Activated T-helper 2 cell treated with anti-CD3 and anti-CD28 coated beads, Interferon-gamma antibody, Interleukin-2, Interleukin-4, amounts not matched to agents 10 μg/mL and 5 μg/mL and 100 μg/mL, durations not matched to agents 14 hours and 24 hours and 36 hours (primary cell): ENCODE measurements around the gene COPE. TPM values are rescaled to one million over a fixed set of nuclear protein-coding genes. Genes with fewer than 3 reads are reported as not detected.
A peak's percentile ranks its signal among the peaks of the same experiment; 100 is the strongest.
"Not testable (repeated sequence)": the region's sequence is repeated elsewhere in the genome, so short reads cannot be mapped to it uniquely, and the experiment has no call there.

ENCODE experiments used
- DNase-seq: peaks from one replicate; pipeline ENCODE4 v3.0.0; 2021; ENCODE audit warnings: low spot score
- H3K27ac Mint-ChIP-seq: one replicate; pipeline ENCODE4 v1.8.0; 2021; ENCODE audit warnings: mixed read lengths
- H3K27me3 Mint-ChIP-seq: one replicate; pipeline ENCODE4 v1.8.0; 2021; ENCODE audit warnings: low read depth, mixed read lengths
- H3K36me3 Mint-ChIP-seq: one replicate; pipeline ENCODE4 v1.8.0; 2021; ENCODE audit warnings: low read depth, mixed read lengths
- H3K4me1 Mint-ChIP-seq: one replicate; pipeline ENCODE4 v1.8.0; 2021; ENCODE audit warnings: low read depth, mixed read lengths
- H3K4me3 Mint-ChIP-seq: one replicate; pipeline ENCODE4 v1.8.0; 2021; ENCODE audit warnings: low read depth, mild to moderate bottlenecking, moderate library complexity, mixed read lengths
- H3K9me3 Mint-ChIP-seq: one replicate; pipeline ENCODE4 v1.8.0; 2021; ENCODE audit warnings: mixed read lengths
- intact Hi-C: fragments of 100-400 bp; cut with micrococcal nuclease; formaldehyde crosslinking; loops from one replicate; pipeline ENCODE4 v1.15.1; 2023
- total RNA-seq: library from RNA; stranded (reverse); gene quantifications from 2 replicates; pipeline ENCODE4 v1.2.3, GENCODE V29; 2022

The COPE gene
- total RNA-seq, 1 donor from 2014 or later = 231 TPM

DNA sequence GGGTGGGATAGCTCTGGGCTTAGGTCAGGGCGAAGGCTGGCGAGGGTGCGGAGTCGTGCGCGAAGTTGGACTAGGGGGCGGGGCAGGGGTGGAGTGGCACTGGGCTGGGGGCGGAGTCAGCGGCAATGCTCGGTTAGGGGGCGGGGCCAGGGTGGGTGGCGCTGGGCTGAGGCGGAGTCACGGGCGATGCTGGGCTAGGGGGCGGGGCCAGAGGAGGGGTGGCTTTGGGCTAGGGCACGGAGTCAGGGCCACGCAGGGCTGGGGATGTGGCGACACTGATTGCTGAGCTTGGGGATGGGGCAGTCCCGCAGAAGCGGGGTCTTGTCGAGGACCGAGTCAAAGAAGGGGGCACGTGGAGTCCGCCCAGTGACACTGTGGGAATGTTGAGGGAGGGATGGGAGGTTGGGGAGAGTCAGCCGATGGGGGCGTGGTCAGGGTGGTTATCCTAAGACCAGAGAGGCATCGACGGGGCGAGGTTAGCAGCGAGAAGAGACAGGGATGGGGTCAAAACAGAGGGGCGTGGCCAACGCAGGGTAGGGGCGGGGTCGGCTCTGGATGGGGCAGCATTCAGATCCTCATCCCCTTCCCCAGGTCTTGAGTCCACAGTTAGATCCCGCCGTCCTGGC, 13.1 kb upstream of the COPE start:
- intact Hi-C loops = loop anchor here (1.0 kb wide), 2 partner anchors 13 to 296 kb away; partner anchors contain the start of genes COPE and DDX49
- Mint-ChIP-seq H3K4me3 (peak overlapping the region; percentile 74), H3K36me3 (peaks cover 4% of the 10 kb centered on the region), H3K9me3 (no peaks in the 10 kb centered on the region), H3K4me1 (peaks cover 4% of the 10 kb centered on the region), H3K27me3 (peaks cover 12% of the 10 kb centered on the region), H3K27ac (no peak overlapping the region)
- peak; percentile 66 for DNase-seq

DNA sequence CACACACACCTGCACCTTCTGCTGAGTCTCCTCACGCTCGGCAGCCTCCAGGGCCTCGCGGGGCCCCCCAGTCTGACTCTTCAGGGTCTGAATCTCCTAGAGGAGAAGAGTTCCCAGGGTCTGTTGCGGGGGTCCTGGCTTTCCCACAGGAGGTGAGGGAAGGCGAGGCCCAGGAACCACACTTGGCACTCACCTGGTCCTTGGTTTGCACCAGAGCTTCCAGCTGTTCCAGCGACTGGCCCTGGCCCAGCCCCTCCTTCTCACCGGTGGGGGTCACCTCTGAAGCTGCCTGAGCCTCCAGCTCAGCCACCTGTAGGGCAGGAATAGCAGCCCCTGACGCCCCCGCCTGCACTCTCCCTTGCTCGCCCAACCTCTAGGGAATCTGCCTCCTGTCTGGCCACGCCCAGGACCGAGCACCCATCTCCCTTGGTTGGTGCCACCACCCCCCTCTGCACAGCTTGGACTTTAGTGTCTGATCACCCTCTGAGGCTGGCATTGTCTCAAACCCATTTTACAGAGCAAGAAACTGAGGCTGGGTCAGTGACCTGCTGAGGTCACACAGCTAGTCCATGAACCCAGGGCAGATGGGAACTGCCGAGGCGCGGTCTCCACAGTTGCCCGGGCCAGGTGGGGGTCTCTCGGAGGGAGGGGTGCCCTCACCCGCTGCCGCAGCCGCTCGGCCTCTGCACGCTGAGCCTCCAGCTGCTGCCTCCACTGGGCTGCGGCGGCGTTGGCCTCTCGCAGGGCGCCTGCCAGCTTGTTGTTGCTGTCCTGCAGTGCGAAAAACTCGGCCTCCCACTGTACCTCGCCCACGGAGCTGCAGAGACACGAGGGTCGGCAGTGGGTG, 12.4 kb upstream of the COPE start:
- no peak overlapping the region for H3K4me3 Mint-ChIP-seq
- peaks cover 4% of the 10 kb centered on the region for H3K4me1 Mint-ChIP-seq
- H3K36me3 Mint-ChIP-seq = peaks cover 9% of the 10 kb centered on the region
- H3K9me3 Mint-ChIP-seq = no peaks in the 10 kb centered on the region
- DNase-seq = no peak
- peaks cover 12% of the 10 kb centered on the region for H3K27me3 Mint-ChIP-seq
- intact Hi-C loops = loop anchor here (1.0 kb wide), 2 partner anchors 12 to 295 kb away; partner anchors contain the start of genes COPE and DDX49
- no peak overlapping the region for H3K27ac Mint-ChIP-seq

DNA sequence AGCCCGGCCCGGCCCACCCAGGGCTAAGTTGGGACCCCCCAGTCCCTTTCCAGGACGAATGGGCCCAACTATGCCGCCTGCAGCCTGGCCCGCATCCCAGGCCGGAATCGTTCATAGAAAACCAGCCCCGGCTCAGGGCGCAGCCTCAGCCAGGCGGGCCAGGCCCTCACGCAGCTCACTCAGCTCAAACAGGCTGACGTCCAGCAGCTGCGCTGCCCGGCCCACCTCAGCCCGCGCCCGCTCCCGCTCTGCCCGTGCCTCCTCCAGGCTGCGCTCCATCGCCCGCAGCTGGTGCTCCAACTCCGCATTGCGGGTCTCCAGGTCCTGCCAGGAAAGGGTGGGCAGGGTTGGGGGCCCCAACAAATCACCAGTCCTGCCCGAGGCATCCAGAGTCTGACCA, 10.1 kb upstream of the COPE start:
- H3K27ac Mint-ChIP-seq = no peak overlapping the region
- peaks cover 8% of the 10 kb centered on the region for H3K27me3 Mint-ChIP-seq
- DNase-seq = no peak
- intact Hi-C loops = no loop called here
- peaks cover 24% of the 10 kb centered on the region for H3K36me3 Mint-ChIP-seq
- no peak overlapping the region for H3K4me3 Mint-ChIP-seq
- peaks cover 4% of the 10 kb centered on the region for H3K4me1 Mint-ChIP-seq
- no peaks in the 10 kb centered on the region for H3K9me3 Mint-ChIP-seq

DNA sequence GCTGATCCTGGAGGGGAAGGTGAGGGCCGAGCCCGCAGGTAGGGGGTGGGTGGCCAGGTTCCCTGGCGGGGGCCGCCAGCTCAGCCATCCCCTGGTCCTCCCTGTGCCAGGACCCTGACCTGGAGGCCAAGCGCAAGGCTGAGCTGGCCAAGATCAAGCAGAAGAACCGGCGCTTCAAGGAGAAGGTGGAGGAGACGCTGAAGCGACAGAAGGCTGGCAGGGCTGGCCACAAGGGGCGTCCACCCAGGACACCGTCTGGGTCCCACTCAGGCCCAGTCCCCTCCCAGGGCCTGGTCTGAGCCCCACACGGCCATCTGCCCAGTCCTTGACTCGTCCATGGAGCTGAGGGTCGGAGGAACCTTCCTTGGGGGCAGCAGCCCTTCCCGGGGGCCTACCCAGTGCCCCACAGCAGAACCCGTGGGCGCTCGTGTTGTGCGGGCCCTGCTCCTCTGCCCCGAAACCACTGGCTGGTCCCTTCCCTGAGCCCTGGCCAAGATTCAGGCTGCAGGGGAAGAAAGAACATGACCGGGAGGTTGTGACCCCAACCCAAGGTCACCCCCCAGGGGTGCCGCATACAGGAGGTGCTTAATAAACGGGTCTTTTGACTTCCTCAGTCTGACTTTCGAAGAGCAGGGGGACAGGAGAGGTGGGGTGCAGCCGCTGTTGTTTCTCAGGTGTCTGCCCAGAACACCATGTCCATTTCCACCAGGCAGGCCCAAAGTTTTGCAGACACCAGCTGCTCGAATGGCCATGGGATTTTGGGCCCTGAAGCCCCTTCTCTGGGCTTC, 9.0 kb upstream of the COPE start:
- H3K36me3 Mint-ChIP-seq = peaks cover 29% of the 10 kb centered on the region
- no peak for DNase-seq
- no peak overlapping the region for H3K4me3 Mint-ChIP-seq
- H3K9me3 Mint-ChIP-seq = no peaks in the 10 kb centered on the region
- H3K27ac Mint-ChIP-seq = no peak overlapping the region
- peaks cover 4% of the 10 kb centered on the region for H3K4me1 Mint-ChIP-seq
- intact Hi-C loops = no loop called here
- peaks cover 3% of the 10 kb centered on the region for H3K27me3 Mint-ChIP-seq

DNA sequence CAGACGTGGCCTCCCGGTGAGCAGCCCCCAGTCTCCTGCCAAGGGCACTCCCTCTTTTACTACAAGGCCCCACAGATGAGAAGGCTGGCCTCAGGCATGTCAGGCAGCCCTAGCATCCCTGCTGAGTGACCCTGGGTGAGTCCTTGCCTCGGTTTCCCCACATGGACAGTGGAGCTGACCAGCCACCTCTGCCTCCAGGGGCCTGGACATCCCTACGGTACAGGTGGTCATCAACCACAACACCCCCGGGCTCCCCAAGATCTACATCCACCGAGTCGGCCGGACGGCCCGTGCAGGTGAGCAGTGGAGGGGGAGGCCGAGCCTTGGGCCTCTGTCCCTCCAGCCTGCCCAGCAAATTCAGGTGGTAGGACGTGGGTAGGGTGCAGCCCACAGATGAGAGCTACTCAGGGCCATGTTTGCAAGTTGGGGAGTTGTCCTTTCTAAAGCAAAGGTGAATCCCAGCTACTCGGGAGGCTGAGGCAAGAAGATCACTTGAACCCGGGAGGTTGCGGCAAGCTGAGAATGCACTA, 5.6 kb upstream of the COPE start:
- intact Hi-C loops = no loop called here
- DNase-seq = no peak
- H3K4me1 Mint-ChIP-seq = peaks cover 7% of the 10 kb centered on the region
- peaks cover 51% of the 10 kb centered on the region for H3K36me3 Mint-ChIP-seq
- no peak overlapping the region for H3K27ac Mint-ChIP-seq
- no peaks in the 10 kb centered on the region for H3K27me3 Mint-ChIP-seq
- H3K9me3 Mint-ChIP-seq = no peaks in the 10 kb centered on the region
- H3K4me3 Mint-ChIP-seq = no peak overlapping the region

DNA sequence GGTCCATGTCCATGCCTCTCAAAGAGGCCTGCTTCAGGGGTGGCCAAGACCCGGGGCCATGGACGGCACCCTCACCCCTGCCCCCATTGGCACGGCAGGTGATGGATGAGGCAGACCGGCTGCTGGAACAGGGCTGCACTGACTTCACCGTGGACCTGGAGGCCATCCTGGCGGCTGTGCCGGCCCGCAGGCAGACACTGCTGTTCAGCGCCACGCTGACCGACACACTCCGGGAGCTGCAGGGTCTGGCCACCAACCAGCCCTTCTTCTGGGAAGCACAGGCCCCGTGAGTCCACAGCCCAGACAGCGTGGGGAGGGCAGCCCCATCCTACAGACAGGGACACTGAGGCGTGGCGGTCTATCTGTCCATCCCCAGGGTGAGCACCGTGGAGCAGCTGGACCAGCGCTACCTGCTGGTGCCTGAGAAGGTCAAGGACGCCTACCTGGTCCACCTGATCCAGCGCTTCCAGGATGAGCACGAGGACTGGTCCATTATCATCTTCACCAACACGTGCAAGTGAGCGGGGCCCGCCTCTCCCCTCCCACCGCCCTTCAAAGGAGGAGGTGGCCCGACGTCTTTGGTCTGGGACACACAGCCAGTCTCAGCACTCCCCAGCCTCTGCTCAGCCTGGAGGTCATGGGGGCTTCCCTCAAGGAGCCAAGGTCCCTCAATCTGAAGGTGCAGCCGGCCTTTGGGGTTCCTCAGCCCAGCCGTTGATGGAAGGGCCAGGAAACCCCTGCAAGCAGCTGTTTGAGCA, 3.2 kb upstream of the COPE start:
- no peak overlapping the region for H3K27ac Mint-ChIP-seq

DNA sequence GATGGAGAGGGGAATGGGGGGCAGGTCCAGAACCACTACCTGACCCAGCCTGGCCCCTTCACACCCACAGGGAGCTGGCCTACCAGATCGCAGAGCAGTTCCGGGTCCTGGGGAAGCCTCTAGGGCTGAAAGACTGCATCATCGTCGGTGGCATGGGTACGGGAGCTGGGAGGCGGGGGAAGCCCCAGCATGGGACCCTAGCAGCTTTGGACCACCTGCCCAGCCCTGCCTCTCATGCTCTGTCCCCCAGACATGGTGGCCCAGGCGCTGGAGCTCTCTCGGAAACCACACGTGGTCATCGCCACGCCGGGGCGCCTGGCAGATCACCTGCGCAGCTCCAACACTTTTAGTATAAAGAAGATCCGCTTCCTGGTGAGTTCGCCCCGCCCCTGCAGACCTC, 2.4 kb upstream of the COPE start:
- H3K36me3 Mint-ChIP-seq = peaks cover 60% of the 10 kb centered on the region
- no peaks in the 10 kb centered on the region for H3K27me3 Mint-ChIP-seq

More for the DNA sequence above, 3.2 kb upstream of the COPE start:
- Mint-ChIP-seq H3K9me3 (no peaks in the 10 kb centered on the region), H3K27me3 (no peaks in the 10 kb centered on the region), H3K4me3 (no peak overlapping the region), H3K4me1 (peaks cover 14% of the 10 kb centered on the region), H3K36me3 (peaks cover 58% of the 10 kb centered on the region)
- intact Hi-C loops = no loop called here
- DNase-seq = no peak

DNA sequence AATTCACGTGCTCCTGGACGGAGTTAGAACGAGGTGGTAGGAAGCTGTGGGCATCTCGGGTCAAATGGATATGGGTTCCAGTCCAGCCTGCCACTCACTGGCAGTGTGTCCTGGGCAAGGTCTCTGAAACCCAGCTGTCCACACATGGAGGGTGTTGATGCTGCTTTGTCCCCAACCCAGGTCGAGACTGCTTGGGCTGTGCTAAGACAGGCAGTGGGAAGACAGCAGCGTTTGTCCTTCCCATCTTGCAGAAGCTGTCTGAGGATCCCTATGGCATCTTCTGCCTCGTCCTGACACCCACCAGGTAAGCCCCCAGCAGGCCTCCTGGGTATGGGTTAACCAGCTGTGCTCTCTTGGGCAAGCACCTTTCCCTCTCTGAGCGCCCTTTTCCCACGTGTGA, 1.2 kb upstream of the COPE start:
- intact Hi-C loops = no loop called here
- H3K27me3 Mint-ChIP-seq = no peaks in the 10 kb centered on the region
- no peaks in the 10 kb centered on the region for H3K9me3 Mint-ChIP-seq
- peaks cover 59% of the 10 kb centered on the region for H3K36me3 Mint-ChIP-seq
- H3K4me3 Mint-ChIP-seq = peak overlapping the region; percentile 96
- DNase-seq = no peak
- H3K27ac Mint-ChIP-seq = peak overlapping the region; percentile 94
- H3K4me1 Mint-ChIP-seq = peaks cover 19% of the 10 kb centered on the region

More for the DNA sequence above, 2.4 kb upstream of the COPE start:
- H3K4me1 Mint-ChIP-seq = peaks cover 17% of the 10 kb centered on the region
- no peak for DNase-seq
- H3K9me3 Mint-ChIP-seq = no peaks in the 10 kb centered on the region
- no peak overlapping the region for H3K4me3 Mint-ChIP-seq
- no peak overlapping the region for H3K27ac Mint-ChIP-seq
- intact Hi-C loops = no loop called here

DNA sequence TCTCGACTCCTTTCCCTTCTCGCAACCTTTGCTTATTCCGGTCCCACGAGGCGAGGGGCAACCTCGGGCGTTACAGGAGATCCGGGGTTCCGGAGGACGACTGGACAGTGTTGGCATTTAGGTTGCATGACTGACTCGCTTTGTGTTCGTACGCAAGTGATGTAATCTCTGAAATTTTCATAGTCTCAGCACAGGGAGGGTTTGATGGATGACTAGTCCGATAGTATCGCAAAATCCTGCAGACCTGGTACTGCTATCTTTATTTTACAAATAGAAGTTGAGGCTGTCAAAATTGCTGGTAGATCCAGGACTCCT, 670 bp upstream of the COPE start:
- Mint-ChIP-seq H3K4me1 (peaks cover 19% of the 10 kb centered on the region), H3K27me3 (no peaks in the 10 kb centered on the region), H3K36me3 (peaks cover 61% of the 10 kb centered on the region), H3K4me3 (peak overlapping the region; percentile 96), H3K27ac (peak overlapping the region; percentile 94), H3K9me3 (no peaks in the 10 kb centered on the region)
- no peak for DNase-seq
- intact Hi-C loops = loop anchor here (1.0 to 5.0 kb wide), 6 partner anchors 12 to 398 kb away; partner anchors contain the start of genes BORCS8, ELL, HOMER3 and RFXANK

DNA sequence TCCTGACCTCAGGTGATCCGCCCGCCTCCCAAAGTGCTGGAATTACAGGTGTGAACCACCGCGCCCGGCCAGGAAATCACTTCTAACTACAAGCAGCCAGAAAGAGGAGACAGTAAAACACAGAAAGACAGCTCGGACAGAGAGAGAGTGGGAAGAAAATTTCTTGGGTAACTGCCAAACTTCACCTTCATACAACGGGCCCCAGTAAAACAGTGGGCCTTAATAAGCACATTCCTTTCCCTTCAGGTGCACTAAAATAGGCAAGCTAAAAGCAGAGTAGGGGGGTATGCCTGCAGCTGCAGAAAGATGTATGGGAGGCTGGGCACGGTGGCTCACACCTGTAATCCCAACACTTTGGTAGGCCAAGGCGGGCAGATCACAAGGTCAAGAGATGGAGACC, 1.6 kb downstream of the COPE start:
- H3K36me3 Mint-ChIP-seq = peaks cover 61% of the 10 kb centered on the region
- not testable (repeated sequence) for H3K27ac Mint-ChIP-seq, DNase-seq, H3K9me3 Mint-ChIP-seq, H3K27me3 Mint-ChIP-seq
- peak overlapping the region; percentile 96 for H3K4me3 Mint-ChIP-seq
- intact Hi-C loops = loop anchor here (5.0 kb wide), 1 partner anchor 275 kb away; the partner anchor contains the start of genes BORCS8 and RFXANK
- peaks cover 19% of the 10 kb centered on the region for H3K4me1 Mint-ChIP-seq

DNA sequence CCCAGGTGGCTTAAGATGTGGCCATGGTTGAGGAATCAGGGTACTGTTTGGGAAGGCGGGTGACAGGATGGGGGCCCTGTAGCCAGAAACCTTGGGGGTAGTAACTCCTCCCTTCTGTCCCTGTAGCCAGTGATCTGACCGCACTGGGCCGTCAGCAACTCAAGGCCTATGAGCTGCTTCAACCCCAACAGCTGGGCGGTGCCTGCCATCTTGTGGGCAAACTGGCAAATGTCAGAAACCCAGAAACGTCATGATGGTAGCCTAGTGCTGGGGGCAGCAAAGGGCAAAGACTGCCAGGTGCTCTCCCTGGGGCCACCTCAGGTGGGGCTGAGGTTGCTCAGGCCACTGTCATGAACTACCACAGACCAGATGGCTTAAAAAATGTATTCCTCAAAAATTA, 3.5 kb downstream of the COPE start:
- intact Hi-C loops = loop anchor here (5.0 kb wide), 1 partner anchor 277 kb away; the partner anchor contains the start of genes BORCS8 and RFXANK
- peaks cover 19% of the 10 kb centered on the region for H3K4me1 Mint-ChIP-seq
- DNase-seq = peak; percentile 22
- H3K27ac Mint-ChIP-seq = peak overlapping the region; percentile 46
- H3K9me3 Mint-ChIP-seq = no peaks in the 10 kb centered on the region
- H3K27me3 Mint-ChIP-seq = no peaks in the 10 kb centered on the region
- H3K36me3 Mint-ChIP-seq = peaks cover 58% of the 10 kb centered on the region
- no peak overlapping the region for H3K4me3 Mint-ChIP-seq

DNA sequence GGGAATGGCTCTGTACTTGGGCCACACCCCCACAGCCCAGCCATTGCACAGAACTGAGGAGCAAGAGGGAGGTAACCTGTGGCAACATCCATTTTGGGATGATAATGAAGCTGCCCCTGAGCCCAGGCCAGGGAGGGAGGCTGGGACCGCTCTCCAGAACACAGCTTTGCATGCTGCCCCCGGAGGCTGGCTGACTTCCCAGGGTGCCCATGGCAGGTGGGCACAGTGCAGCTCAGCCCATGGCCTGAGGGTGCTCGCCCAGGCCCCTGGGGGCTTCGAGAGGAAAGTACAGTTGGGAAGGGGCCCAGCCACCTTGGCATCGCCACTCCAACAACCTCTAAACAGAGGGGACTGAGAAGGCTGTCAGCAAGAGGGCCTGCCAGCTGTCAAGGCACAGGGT, 5.7 kb downstream of the COPE start:
- no peak for DNase-seq
- Mint-ChIP-seq H3K9me3 (no peaks in the 10 kb centered on the region), H3K4me3 (no peak overlapping the region), H3K4me1 (peaks cover 9% of the 10 kb centered on the region), H3K27ac (no peak overlapping the region), H3K27me3 (no peaks in the 10 kb centered on the region), H3K36me3 (peaks cover 56% of the 10 kb centered on the region)
- intact Hi-C loops = no loop called here
